ENCODE measurements around the gene MYLK. TPM values are rescaled to one million over a fixed set of nuclear protein-coding genes. Genes with fewer than 3 reads are reported as not detected.

MYLK gene
- total and polyA plus RNA-seq, 4 donors: 17.1 to 158 (median 41.9) TPM

- H3K9ac ChIP-seq (ENCODE audit: low read depth in 1 of 2, low read length in 2 of 2): no peak overlapping the region
- DNase-seq (ENCODE audit: low spot score): no peak
- H3K27ac ChIP-seq (ENCODE audit: low read depth in 1 of 2, low read length in 2 of 2): no peak overlapping the region
- peaks cover 5 to 20% (median 10%) of the 10 kb centered on the region in 4 donors for H3K4me1 ChIP-seq (ENCODE audit: control insufficient read depth in 4 of 4, insufficient read depth in 4 of 4, low read length in 3 of 4)
- TF ChIP-seq EGR1 (IDR thresholded peaks at IDR 0.05; ENCODE audit: low read depth in 2 of 2) (no peak), ATF3 (IDR thresholded peaks at IDR 0.05) (no peak), RXRA (IDR thresholded peaks at IDR 0.05) (no peak), YY1 (IDR thresholded peaks at IDR 0.05) (no peak), NR2F2 (IDR thresholded peaks at IDR 0.05) (no peak), HNF4G (IDR thresholded peaks at IDR 0.05) (no peak), JUND (IDR thresholded peaks at IDR 0.05) (no peak), SP1 (IDR thresholded peaks at IDR 0.05) (no peak), TAF1 (conservative IDR thresholded peaks at IDR 0.05) (no peak)
- no peaks in the 10 kb centered on the region for H3K36me3 ChIP-seq (ENCODE audit: control insufficient read depth in 4 of 4, insufficient read depth in 3 of 4, low read depth in 1 of 4, low read length in 3 of 4)
- H3K27me3 ChIP-seq (ENCODE audit: control insufficient read depth in 4 of 4, insufficient read depth in 4 of 4, low read length in 3 of 4): no peaks in the 10 kb centered on the region
- H3K4me3 ChIP-seq (ENCODE audit: low read depth in 1 of 3, low read length in 3 of 3): peak overlapping the region; percentile 18 to 78 (median 30)
- WGBS: 12% methylated on average over 29 of the region's 29 CpGs
- H3K9me3 ChIP-seq (ENCODE audit: control insufficient read depth in 4 of 4, low read length in 3 of 4): no peaks in the 10 kb centered on the region
Observed at GRCh38 chr3:123883701-123884202, 380 bp downstream of the MYLK start.

GRCh38 chr3:123883111-123883510, 1.0 kb downstream of the MYLK start:
- no peak overlapping the region for H3K27ac ChIP-seq (ENCODE audit: low read depth in 1 of 2, low read length in 2 of 2)
- no peak for DNase-seq (ENCODE audit: low spot score)
- H3K9ac ChIP-seq (ENCODE audit: low read depth in 1 of 2, low read length in 2 of 2): no peak overlapping the region
- TF ChIP-seq REST (IDR thresholded peaks at IDR 0.05) (no peak), HNF4G (IDR thresholded peaks at IDR 0.05) (no peak)
- H3K4me1 ChIP-seq (ENCODE audit: control insufficient read depth in 4 of 4, insufficient read depth in 4 of 4, low read length in 3 of 4): peaks cover 5 to 26% (median 10%) of the 10 kb centered on the region in 4 donors
- H3K4me3 ChIP-seq (ENCODE audit: low read depth in 1 of 3, low read length in 3 of 3): no peak overlapping the region
- H3K9me3 ChIP-seq (ENCODE audit: control insufficient read depth in 4 of 4, low read length in 3 of 4): no peaks in the 10 kb centered on the region
- 71% methylated on average over 4 of the region's 4 CpGs for WGBS
- no peaks in the 10 kb centered on the region for H3K36me3 ChIP-seq (ENCODE audit: control insufficient read depth in 4 of 4, insufficient read depth in 3 of 4, low read depth in 1 of 4, low read length in 3 of 4)
- no peaks in the 10 kb centered on the region for H3K27me3 ChIP-seq (ENCODE audit: control insufficient read depth in 4 of 4, insufficient read depth in 4 of 4, low read length in 3 of 4)

- H3K27ac ChIP-seq (ENCODE audit: low read depth in 1 of 2, low read length in 2 of 2): no peak overlapping the region
- H3K36me3 ChIP-seq (ENCODE audit: control insufficient read depth in 4 of 4, insufficient read depth in 3 of 4, low read depth in 1 of 4, low read length in 3 of 4): no peaks in the 10 kb centered on the region
- H3K4me1 ChIP-seq (ENCODE audit: control insufficient read depth in 4 of 4, insufficient read depth in 4 of 4, low read length in 3 of 4): peaks cover 5 to 26% (median 10%) of the 10 kb centered on the region in 4 donors
- 97% methylated on average over 2 of the region's 2 CpGs for WGBS
- DNase-seq (ENCODE audit: low spot score): no peak
- no peaks in the 10 kb centered on the region for H3K9me3 ChIP-seq (ENCODE audit: control insufficient read depth in 4 of 4, low read length in 3 of 4)
- no peaks in the 10 kb centered on the region for H3K27me3 ChIP-seq (ENCODE audit: control insufficient read depth in 4 of 4, insufficient read depth in 4 of 4, low read length in 3 of 4)
- no peak overlapping the region for H3K4me3 ChIP-seq (ENCODE audit: low read depth in 1 of 3, low read length in 3 of 3)
- TF ChIP-seq ZBTB33 (IDR thresholded peaks at IDR 0.05): no peak
- H3K9ac ChIP-seq (ENCODE audit: low read depth in 1 of 2, low read length in 2 of 2): no peak overlapping the region
Observed at GRCh38 chr3:123881771-123882170, 2.4 kb downstream of the MYLK start.

Measured in liver (tissue), 9 donors.